Activated B cell treated with CpG ODN at 0.5 μM for 24 hours (primary cell): ENCODE measurements around the gene HSCB. TPM values are rescaled to one million over a fixed set of nuclear protein-coding genes. Genes with fewer than 3 reads are reported as not detected.

Experiments
- ATAC-seq: fragments of 200-7000 bp; cut with Tn5 transposase; one replicate; pipeline ENCODE4 v1.10.0; 2021; ENCODE audit warnings: low read depth, mild to moderate bottlenecking, moderate library complexity
- CTCF ChIA-PET: fragments of 350-600 bp; sonication (Branson Sonifier 250); formaldehyde crosslinking; loops from one replicate; lab custom pipeline; 2021; ENCODE audit warnings: antibody characterized with exemption; lab: Charles Lee
- POLR2A ChIA-PET: fragments of 350-600 bp; sonication (Branson Sonifier 250); formaldehyde crosslinking; loops from one replicate; lab custom pipeline; 2021; ENCODE audit warnings: antibody characterized with exemption; lab: Charles Lee
- DNase-seq: peaks from one replicate; pipeline ENCODE4 v3.0.0; 2022
- H3K27ac Mint-ChIP-seq: one replicate; pipeline ENCODE4 v1.8.0; 2020; ENCODE audit warnings: mixed read lengths
- H3K27me3 Mint-ChIP-seq: one replicate; pipeline ENCODE4 v1.8.0; 2021; ENCODE audit warnings: mixed read lengths
- H3K36me3 Mint-ChIP-seq: one replicate; pipeline ENCODE4 v1.8.0; 2021; ENCODE audit warnings: low read depth, mixed read lengths
- H3K4me1 Mint-ChIP-seq: one replicate; pipeline ENCODE4 v1.8.0; 2021; ENCODE audit warnings: mixed read lengths
- H3K4me3 Mint-ChIP-seq: one replicate; pipeline ENCODE4 v1.8.0; 2020; ENCODE audit warnings: mild to moderate bottlenecking, mixed read lengths
- H3K9me3 Mint-ChIP-seq: one replicate; pipeline ENCODE4 v1.8.0; 2020; ENCODE audit warnings: mixed read lengths
- CTCF ChIP-seq: fragments of 200-600 bp; IDR thresholded peaks from one replicate; pipeline ENCODE4 v1.8.0; 2022; ENCODE audit warnings: antibody characterized with exemption, mild to moderate bottlenecking
- intact Hi-C: fragments of 100-400 bp; cut with micrococcal nuclease; formaldehyde crosslinking; loops from one replicate; pipeline ENCODE4 v1.15.1; 2024
- total RNA-seq: library from RNA; stranded (reverse); gene quantifications from 2 replicates; pipeline ENCODE4 v1.2.3, GENCODE V29; 2022

Gene HSCB
- total RNA-seq, 1 donor from 2014 or later = 17.0 TPM

- H3K9me3 Mint-ChIP-seq = peaks cover 4% of the 10 kb centered on the region
Observed at GRCh38 chr22:28714043-28714628, 27.7 kb upstream of the HSCB start.

GRCh38 chr22:28715611-28716010, 26.2 kb upstream of the HSCB start:
- Mint-ChIP-seq H3K27ac (no peak overlapping the region), H3K27me3 (no peaks in the 10 kb centered on the region), H3K36me3 (peaks cover 20% of the 10 kb centered on the region), H3K4me1 (no peaks in the 10 kb centered on the region), H3K9me3 (peaks cover 4% of the 10 kb centered on the region), H3K4me3 (no peak overlapping the region)
- ChIA-PET POLR2A (no interaction called here), CTCF (no interaction called here)
- TF ChIP-seq CTCF = no peak
- intact Hi-C loops = no loop called here
- ATAC-seq = no peak
- DNase-seq = no peak

More at GRCh38 chr22:28714043-28714628, 27.7 kb upstream of the HSCB start:
- no peak for TF ChIP-seq CTCF
- no peaks in the 10 kb centered on the region for H3K27me3 Mint-ChIP-seq
- H3K36me3 Mint-ChIP-seq = peaks cover 24% of the 10 kb centered on the region
- DNase-seq (no peak), ATAC-seq (no peak)
- H3K4me3 Mint-ChIP-seq = no peak overlapping the region
- POLR2A ChIA-PET = no interaction called here
- H3K27ac Mint-ChIP-seq = no peak overlapping the region
- no peaks in the 10 kb centered on the region for H3K4me1 Mint-ChIP-seq
- intact Hi-C loops = loop anchor here (5.0 kb wide), 1 partner anchor 37 kb away; the partner anchor contains the start of gene TTC28
- CTCF ChIA-PET = no interaction called here

GRCh38 chr22:28716686-28717085, 25.2 kb upstream of the HSCB start:
- Mint-ChIP-seq H3K4me3 (no peak overlapping the region), H3K4me1 (no peaks in the 10 kb centered on the region), H3K9me3 (peaks cover 4% of the 10 kb centered on the region), H3K36me3 (peaks cover 13% of the 10 kb centered on the region), H3K27ac (no peak overlapping the region), H3K27me3 (no peaks in the 10 kb centered on the region)
- ChIA-PET POLR2A (no interaction called here), CTCF (no interaction called here)
- intact Hi-C loops = no loop called here
- DNase-seq (no peak), ATAC-seq (no peak)
- TF ChIP-seq CTCF = no peak

GRCh38 chr22:28718044-28718443, 23.8 kb upstream of the HSCB start:
- Mint-ChIP-seq H3K9me3 (peaks cover 4% of the 10 kb centered on the region), H3K4me3 (no peak overlapping the region), H3K4me1 (no peaks in the 10 kb centered on the region), H3K27me3 (no peaks in the 10 kb centered on the region), H3K27ac (no peak overlapping the region), H3K36me3 (peaks cover 15% of the 10 kb centered on the region)
- ATAC-seq (no peak), DNase-seq (no peak)
- TF ChIP-seq CTCF = no peak
- CTCF ChIA-PET = no interaction called here
- POLR2A ChIA-PET = no interaction called here
- intact Hi-C loops = no loop called here

GRCh38 chr22:28728002-28728401, 13.8 kb upstream of the HSCB start:
- no peak for TF ChIP-seq CTCF
- H3K9me3 Mint-ChIP-seq = no peaks in the 10 kb centered on the region
- H3K27ac Mint-ChIP-seq = no peak overlapping the region
- H3K36me3 Mint-ChIP-seq = peaks cover 37% of the 10 kb centered on the region
- ChIA-PET POLR2A (no interaction called here), CTCF (no interaction called here)
- no peaks in the 10 kb centered on the region for H3K27me3 Mint-ChIP-seq
- peaks cover 13% of the 10 kb centered on the region for H3K4me1 Mint-ChIP-seq
- no peak for ATAC-seq
- no peak for DNase-seq
- intact Hi-C loops = no loop called here
- no peak overlapping the region for H3K4me3 Mint-ChIP-seq
